Measurements from ENCODE around the gene NELFCD.
"Not testable (repeated sequence)": the region's sequence is repeated elsewhere in the genome, so short reads cannot be mapped to it uniquely, and the experiment has no call there.

NELFCD gene

DNA sequence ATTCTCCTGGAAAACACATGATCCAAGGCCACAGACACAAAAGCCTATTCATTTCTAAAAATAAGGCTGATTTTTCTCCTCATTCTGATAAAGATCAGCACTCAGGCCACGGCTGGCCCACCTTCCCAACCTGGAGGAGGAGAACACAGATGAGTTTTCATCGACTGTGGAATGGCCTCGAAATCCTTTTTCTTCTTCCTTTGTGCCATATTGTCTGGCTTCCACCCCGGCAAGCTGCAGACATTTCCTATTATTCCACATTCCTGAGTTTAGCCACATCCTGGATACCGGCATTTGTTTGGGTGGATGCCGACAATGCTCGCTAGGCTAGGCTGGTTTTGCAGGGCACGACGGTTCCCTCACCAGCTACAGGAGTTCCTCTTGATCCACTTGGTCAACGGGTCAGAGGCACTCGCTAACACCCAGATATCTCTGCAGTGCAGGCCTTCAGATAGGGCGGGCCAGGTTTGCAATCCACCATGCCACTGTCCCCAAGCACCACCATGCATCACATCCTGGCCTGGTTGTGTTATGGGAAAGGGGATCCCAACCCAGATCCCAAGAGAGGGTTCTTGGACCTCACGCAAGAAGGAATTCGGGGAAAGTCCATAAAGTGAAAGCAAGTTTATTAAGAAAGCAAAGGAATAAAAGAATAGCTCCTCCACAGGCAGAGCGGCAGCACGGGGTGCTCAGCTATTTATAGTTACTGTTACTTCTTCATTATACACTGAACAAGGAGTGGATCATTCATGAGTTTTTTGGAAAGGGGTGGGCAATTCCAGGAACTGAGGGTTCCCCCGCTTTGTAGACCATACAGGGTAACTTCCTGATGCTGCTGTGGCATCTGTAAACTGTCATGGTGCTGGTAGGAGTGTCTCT is 30.2 kb downstream of the NELFCD start:
- DNase-seq: no peak

DNA sequence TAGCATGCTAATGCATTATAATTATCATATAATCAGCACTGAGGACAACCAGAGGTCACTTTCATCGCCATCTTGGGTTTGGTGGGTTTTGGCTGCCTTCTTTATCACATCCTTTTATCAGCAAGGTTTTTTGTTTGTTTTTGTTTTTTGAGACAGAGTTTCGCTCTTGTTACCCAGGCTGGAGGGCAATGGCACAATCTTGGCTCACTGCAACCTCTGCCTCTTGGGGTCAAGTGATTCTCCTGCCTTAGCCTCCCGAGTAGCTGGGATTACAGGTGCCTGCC is 30.8 kb downstream of the NELFCD start:
- DNase-seq: not testable (repeated sequence)

DNA sequence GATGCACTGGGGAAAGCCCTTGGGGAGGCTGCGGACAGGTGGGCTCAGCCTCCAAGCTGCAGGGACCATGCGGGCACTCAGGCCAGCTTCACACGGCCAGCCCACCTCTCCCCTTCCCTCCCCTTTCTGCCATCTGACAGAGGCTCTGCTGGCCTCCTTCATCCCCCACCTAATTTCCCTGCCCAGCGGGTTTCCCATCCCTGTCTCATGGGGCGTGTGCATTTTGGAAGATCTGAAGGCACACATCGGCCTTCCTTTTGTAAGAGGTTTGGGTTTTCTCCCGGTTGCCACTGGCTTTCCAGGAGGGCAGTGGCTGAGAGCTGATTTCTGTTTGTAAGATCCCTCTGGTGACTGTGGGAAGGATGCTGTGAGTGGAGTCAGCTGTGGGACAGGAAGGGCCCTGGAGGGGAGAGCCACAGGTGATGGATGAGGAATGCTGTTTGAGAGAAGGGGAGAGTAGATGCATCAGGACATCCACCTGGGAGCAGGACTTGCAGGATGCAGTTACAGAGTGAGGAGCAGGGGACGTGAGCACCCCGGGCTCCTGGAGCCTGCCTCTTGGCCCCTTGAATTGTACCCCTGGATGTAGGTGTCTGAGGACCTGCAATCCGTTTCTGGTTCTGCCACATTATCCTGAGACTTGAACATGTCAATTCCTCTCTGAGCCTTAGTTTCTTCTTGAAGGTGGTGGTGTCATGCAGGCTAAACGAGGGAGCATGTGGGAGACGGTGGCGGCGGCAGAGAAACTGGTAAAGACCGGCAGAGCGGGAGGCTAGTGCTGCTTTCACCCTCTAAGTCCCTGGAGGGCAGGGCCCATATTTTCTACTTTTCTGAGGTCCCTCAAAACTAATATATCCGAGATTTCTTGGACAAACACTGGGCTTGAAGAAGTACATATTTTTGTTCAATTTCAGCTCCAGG is 32.2 kb downstream of the NELFCD start:
- DNase-seq: no peak

DNA sequence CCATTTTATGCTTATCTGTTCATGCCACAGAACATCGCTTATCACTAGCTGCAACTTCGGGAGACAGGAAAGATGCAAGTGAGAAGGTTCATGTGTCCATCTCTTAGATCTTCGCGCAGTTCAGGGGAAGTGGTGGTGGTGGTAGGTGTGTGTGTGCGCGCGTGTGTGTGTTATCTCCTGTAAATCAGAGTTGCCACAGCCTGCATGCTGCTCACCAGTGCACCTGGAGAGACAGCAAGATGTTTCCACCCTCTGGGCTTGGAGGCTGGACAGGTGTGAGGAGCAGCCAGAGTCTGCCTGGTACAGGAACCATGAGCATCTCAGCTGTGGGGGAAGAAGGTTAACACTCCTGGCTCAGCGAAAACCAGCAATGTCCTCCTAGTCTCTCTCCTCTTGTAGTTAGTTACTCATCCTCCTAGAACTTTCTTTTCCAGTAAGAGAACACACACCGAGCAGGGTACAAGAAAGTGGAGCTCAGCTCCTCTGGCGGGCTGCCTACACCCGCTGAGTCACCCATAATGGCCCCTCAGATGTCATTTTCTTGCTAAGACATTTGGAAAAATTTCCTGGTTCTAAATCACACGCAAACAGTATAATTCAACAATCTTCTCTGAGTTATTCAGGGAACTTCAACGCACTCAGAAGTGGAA is 33.0 kb downstream of the NELFCD start:
- no peak for DNase-seq

DNA sequence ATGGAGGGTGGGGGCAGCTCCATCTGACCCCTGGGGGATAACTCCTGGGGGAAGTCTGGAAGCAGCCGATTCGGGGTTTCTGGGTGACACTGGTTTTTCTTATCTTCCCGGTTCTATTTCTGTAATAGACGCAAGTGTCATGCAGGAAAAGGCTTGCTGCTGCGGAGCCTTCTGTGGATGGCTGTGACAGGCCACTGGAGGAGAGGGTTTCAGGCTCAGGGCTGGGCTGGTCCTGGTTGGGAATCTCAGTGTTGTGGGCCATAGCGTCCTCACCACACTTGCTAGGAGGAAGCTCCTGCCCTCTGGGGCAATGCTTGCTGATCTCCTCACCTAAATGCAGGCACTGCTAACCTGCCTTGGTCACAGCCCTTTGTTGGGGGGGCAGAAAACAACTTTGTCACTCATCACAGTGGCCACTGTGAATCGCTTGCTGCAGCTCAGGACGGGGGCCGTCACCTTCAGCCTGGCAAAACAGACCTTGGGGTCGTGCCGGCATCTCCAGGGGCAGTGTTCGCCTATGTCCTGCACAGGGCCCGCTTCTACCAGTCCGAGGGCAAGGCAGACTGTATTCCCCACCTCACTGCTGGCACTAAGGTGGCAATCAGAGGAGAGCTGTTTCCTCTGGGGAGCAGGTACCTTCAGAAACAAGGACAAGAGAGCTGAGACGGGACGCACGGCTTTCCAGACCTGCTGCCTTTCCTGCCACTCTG is 33.8 kb downstream of the NELFCD start:
- no peak for DNase-seq

DNA sequence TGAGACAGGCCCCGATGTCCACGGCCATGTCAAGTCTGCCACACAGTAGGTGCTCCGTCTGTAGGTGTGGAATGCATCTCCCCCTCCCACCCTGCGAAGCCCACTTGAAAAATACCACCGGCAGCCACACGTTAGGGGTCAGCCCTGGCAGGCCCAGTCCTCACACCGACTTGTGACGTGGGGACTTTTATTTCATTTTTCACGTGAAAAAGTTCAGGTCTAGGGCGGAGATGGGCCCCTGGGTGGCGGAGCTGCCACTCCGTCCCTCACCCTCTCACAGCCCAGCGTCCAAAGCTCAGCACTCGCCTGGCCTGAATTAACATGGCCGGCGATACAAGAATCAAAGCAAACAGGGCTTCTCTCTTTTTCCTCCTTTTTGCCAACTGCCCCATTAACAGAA is 34.4 kb downstream of the NELFCD start:
- DNase-seq: no peak

DNA sequence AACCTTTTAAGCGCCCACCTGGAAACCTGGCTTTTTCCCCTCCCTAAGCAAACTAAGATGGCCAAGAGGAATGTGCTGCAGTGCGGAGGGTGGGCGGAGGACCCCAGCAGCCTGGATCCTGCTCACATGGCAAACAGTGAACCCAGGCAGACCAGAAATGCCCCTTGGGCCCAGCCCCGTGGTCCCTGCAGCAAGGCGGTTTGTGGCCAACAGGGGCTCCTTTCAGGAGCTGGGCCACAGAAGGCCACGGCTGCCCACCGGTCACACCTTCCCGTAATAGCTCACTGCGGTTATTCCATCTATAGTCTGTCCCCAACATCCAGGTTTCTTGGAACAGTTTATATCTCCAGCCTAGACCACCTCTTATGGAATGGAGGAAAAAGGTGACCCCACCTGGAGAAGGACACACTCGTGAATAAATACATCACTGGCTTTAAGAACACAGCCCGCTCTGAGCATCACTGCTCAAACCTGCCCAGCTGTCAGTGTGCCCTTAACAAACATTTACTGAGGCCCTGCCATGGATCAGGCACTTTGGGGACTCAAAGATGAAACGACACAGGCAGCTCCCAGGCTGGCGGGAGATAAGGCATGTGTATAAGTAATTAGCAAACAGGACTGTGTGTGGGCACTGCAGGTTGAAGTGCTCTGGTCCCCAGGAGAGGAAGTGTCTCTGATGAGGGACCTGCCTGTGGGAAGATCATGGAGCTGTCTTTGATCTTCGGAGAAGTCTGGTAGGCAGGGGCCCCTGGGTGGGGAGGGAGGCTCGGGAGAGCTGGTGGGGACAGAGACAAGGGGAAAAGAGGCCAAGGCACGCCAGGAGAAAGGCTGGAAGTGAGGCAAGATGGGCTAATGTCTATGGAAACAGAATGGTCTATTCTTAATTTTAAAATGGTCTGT is 35.0 kb downstream of the NELFCD start:
- no peak for DNase-seq

DNA sequence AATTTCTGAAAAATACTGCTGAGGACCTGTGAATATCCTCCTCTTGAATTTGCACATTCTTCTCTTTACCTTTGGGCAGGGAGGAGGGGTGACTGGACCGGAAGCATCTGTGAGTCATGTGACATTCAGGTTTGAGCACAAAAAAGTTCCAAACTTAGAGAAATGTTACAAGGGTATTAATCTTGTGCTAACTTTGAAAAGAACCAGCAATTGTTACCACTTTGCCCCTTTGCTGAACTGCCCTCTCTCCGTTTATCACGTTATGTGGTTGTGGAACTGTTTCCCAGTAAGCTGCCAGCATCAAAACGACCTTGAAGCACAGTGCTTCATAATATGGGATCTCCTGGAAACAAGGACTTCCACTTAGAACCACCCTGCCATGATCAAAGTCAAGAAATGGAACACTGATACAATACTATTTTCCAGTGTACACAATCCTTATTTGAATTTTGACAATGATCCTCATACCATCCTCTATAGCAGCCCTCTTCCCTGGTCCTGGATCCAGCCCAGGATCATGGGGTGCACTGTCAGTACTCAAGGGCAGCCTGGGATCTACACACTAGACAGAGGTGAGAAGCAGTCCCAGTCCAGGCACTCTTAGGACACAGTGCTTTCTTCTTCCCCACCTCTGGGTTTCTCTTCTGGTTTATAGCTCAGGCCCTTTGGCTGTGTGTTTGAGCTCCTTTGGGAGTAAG is 35.9 kb downstream of the NELFCD start:
- no peak for DNase-seq

DNA sequence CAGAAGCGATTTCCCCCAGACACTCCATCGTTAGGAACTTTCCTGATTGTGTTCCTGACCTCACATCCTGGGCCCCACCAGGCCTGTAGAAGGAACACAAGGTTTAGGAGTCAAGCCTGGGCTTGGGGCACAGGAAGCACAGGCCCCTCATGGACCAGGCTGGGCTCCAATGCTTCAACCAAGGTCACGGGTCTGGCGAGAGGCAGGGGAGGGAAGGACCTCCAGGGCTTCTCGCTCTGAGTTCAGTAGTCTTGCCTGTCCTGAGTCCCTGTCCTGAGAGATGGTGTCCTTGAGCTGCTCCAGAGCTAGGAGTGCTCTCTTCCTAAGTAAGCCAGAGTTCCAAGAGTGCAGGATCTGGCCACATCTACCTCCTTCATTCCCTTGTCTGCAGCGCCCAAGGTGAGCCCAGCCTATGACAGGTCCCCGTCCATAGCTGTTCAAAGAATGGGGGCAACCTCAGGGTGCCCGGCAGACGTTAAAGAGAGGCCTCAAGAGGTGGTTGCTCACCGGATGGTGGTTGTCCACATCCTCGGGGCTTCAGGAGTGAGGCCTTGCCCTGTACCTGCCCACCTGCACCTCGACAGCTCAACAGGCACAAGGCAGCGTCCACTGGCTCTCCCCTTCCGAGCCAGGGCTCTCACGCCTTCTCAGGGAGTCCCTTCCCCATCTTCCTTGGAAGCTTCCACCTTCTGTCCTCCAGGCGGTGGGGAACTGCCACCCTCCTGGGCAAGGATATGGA is 36.6 kb downstream of the NELFCD start:
- DNase-seq: no peak

DNA sequence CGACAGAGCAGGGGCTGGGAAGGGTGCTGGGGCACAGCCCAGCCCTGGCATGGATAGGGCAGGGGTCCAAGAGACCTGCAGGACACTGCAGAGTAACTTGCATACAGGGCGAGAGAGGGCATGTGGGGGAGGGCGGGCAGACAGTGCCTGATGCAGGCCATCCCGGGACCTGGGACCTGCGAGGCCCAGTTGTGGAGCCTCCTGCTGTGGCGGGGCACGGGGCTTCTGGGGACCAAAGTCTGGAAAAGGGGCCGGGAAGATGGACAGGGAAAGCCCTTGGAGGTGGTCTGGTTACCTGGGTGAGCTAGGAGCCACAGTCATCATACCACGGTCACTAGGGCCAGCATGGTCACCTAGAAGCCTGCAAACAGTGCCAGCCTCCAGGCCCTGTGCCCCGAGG is 37.8 kb downstream of the NELFCD start:
- DNase-seq: no peak

DNA sequence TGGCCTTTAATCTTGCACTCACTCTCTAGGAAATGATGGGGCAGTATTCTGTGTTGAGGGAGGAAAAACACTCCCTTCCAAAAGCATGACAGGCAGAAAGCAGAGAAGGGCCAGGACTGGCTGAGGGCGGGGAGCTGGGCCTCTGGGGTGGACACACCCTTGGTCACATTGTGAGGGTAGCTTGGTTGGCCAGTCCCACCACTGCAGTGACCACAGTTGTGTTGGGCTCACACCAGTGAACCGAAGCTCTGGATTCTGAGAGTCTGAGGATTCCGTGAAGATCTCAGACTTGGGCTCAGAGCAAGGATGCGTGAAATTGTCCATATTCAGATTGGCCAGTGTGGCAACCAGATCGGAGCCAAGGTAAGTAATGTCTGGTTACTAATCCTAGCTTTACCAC is 38.2 kb downstream of the NELFCD start, which contains the start of gene TUBB1:
TUBB1 (plus strand) TSS at position 213 of the 400 bp plus-strand sequence; CDS start at position 307, 94 bp downstream.
- no peak for DNase-seq

DNA sequence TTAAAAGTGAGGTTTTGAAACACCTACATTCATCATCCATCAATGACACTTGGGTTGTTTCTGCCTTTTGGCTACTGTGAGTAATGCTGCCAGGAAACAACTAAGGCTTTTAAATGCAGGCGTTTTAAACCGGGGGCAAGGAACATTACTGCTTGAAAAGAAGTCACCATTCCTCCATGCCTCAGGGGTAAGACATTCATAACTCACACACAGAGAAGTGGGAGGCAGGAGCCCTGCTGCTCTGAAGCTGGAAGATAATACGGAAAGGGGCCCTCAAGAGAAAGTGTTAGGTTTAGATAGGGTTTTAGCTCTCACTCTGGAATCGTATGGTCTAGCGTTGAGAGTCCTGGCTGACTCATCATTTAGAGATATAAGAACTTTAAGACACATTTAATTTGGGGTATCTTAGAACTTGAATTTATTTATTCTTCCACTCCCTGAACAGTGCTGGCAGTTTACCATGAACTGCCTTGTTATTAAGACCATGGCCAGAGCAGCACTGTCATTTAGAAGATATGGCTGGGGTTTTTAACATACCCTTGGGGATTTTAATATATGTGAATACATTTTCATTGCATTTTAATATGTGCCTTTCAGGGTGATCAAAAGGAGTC is 40.0 kb downstream of the NELFCD start:
- no peak for DNase-seq

DNA sequence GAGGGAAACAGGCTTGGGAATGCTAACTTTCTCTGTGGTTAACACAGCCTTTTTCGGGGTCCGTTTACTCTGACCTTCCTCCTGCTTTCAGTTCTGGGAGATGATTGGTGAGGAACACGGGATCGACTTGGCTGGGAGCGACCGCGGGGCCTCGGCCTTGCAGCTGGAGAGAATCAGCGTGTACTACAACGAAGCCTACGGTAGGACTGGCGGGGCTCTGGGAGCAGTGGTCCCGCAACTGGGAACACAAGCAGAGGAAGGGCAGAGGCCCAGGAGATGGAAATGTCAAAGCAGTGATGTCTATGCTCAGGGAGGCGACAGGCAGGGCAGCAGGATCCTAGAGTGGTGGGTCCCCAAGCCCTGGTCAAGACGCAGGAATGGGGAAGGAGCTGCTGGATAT is 41.7 kb downstream of the NELFCD start:
- no peak for DNase-seq

DNA sequence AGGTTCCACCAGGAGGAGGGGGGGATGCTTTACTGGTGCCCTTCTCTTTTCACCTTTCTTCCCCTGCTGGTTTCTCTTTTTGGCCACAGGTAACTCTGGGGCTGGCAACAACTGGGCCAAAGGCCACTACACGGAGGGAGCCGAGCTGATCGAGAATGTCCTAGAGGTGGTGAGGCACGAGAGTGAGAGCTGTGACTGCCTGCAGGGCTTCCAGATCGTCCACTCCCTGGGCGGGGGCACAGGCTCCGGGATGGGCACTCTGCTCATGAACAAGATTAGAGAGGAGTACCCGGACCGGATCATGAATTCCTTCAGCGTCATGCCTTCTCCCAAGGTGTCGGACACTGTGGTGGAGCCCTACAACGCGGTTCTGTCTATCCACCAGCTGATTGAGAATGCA is 42.6 kb downstream of the NELFCD start:
- no peak for DNase-seq

DNA sequence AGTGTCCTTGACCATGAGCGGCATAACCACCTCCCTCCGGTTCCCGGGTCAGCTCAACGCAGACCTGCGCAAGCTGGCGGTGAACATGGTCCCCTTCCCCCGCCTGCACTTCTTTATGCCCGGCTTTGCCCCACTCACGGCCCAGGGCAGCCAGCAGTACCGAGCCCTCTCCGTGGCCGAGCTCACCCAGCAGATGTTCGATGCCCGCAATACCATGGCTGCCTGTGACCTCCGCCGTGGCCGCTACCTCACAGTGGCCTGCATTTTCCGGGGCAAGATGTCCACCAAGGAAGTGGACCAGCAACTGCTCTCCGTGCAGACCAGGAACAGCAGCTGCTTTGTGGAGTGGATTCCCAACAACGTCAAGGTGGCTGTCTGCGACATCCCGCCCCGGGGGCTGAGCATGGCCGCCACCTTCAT is 43.1 kb downstream of the NELFCD start:
- no peak for DNase-seq

DNA sequence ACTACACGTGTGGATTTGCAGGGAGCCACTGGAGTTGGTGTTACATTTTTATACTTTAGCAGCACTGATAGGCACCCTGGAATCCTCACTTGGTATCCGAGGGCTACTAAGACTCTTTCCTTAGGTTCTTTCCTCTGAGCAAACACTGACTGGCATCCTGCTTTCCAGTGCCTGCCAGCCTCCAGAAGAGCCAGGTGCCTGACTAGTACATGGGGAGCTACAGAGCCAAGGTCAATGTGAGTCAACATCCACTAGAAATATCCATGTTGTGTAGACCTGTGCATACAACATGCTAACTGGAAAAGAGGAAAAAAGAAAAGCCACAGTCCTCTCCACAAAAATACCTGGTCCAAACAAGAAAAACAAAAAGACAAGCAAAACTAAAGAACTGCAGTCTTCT is 44.0 kb downstream of the NELFCD start:
- no peak for DNase-seq

DNA sequence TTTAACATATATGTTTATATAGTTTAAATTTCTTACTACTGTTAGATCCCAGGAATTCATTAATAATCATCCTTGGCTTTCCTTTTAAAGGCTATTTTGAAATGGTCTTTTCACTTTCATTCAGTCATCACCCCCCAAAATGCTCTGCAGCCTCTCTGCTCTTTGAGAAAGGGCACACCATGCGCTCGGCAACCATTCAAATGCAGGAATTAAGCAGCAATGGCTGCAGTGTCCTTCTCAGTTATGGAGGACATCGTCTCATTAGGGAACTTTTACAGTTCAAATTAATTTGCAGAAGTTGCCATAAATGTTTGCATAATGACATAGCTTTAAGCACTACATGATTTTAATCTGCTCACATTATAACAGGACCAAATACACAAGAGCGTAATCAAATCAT is 44.5 kb downstream of the NELFCD start:
- no peak for DNase-seq

DNA sequence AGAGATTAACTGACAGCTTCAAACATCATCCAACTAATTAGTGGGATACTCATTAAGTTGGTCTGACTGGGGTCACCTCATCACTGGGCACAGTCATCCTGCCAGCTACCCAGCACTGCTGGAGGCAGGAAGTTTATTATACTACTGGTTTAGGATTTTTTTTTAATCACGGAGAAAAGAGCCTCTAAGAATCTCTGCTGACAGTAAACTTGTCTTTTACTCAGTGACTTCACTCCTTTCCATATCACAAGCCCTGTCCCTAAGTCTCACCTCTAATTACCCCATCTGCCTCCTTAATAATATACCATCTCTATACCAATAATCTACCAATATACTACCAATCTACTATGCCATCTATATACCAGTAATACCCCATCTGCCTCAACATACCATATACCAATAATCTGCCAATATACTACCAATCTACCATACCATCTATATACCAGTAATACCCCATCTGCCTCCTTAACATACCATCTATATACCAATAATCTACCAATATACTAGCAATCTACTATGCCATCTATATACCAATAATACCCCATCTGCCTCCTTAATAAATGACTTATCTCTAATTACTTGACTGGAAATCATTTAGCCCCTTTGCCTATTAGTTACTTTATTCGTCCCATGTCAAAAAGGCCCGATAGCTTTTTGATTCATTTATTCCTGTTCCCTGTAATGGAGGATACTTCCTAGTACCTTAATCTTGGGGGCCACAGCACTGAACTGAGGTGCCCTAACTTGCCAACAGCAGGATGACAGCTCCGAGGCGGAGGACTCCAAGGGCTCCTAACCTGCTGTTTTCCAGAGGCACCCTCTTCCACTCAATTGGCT is 46.1 kb downstream of the NELFCD start:
- DNase-seq: no peak

DNA sequence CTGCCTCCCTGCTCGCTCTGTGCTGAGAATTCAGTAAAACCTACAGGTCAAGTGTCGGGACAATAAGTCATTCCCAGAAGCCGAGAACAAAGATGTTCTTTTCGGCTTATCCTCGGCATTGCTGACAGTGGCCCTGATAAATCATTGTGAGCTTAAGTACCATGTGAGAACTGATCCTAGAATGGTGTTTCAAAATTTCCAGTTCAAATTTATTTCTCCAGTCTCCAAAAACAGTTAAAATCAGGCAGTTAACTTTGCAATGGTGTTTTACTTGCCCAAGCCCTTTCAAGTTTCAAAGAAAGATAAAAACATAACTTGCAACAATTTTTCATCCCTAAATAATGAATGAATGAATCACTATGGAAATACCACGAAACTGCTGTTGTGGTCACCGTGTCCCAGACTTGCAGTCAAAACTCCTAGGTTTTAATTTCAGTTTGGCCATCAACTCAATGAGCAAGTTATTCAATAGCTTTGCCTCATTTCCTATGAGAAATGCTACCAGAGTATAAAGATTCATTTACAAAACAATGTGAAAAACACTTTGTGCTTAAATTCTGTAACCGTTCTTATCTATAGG is 46.8 kb downstream of the NELFCD start:
- DNase-seq: no peak

Measured in NCI-H1048 (cell line).